Heart left ventricle (tissue), 16 donors: ENCODE measurements around the gene OTOA. TPM values are rescaled to one million over a fixed set of nuclear protein-coding genes. Genes with fewer than 3 reads are reported as not detected.
"Not testable (repeated sequence)": the region's sequence is repeated elsewhere in the genome, so short reads cannot be mapped to it uniquely, and the experiment has no call there.

Source experiments
- ATAC-seq, 4 donors: fragments of 200-7000 bp; cut with Tn5 transposase; one replicate each; pipeline ENCODE4 v1.9.1; 2020 to 2022; ENCODE audit warnings: moderate library complexity in 4 of 4, mild to moderate bottlenecking in 3 of 4, moderate number of reproducible peaks in 1 of 4
- DNase-seq, 5 donors: peaks; one replicate each; pipeline ENCODE4 v3.0.0-alpha.2; 2020
- H3K27ac ChIP-seq, 12 donors: fragments of 200-600 bp; sonication (generic) in 4 of 12; one replicate each; pipeline versions ENCODE4 v1.5.0 to v1.8.0; 2016 to 2022; ENCODE audit warnings: mild to moderate bottlenecking in 2 of 12
- H3K27me3 ChIP-seq, 9 donors: fragments of 200-600 bp; sonication (generic) in 2 of 9; one replicate each; pipeline versions ENCODE4 v1.5.1 to v1.8.0; 2016 to 2022; ENCODE audit warnings: mild to moderate bottlenecking in 3 of 9
- H3K36me3 ChIP-seq, 9 donors: fragments of 200-600 bp; sonication (generic) in 2 of 9; one replicate each; pipeline versions ENCODE4 v1.5.0 to v1.8.0; 2018 to 2022; ENCODE audit warnings: mild to moderate bottlenecking in 2 of 9
- H3K4me1 ChIP-seq, 12 donors: fragments of 200-600 bp; sonication (generic) in 4 of 12; one replicate each; pipeline versions ENCODE4 v1.5.0 to v1.8.0; 2016 to 2022; ENCODE audit warnings: mild to moderate bottlenecking in 3 of 12
- H3K4me3 ChIP-seq, 12 donors: fragments of 200-600 bp; sonication (generic) in 4 of 12; one replicate each; pipeline versions ENCODE4 v1.5.0 to v1.8.0; 2017 to 2022; ENCODE audit warnings: mild to moderate bottlenecking in 9 of 12, moderate library complexity in 4 of 12
- H3K9me3 ChIP-seq, 12 donors: fragments of 200-600 bp; sonication (generic) in 4 of 12; one replicate each; pipeline versions ENCODE4 v1.5.0 to v1.8.0; 2016 to 2022; ENCODE audit warnings: mild to moderate bottlenecking in 1 of 12
- CTCF ChIP-seq, 12 donors: fragments of 200-600 bp; sonication (generic) in 4 of 12; IDR thresholded peaks; one replicate each; pipeline versions ENCODE4 v1.5.0 to v1.8.0; 2018 to 2022; ENCODE audit warnings: antibody characterized with exemption in 12 of 12, mild to moderate bottlenecking in 5 of 12
- POLR2A ChIP-seq, 2 donors: fragments of 450-650 bp; IDR thresholded peaks; one replicate each; pipeline ENCODE4 v1.6.1; 2017; ENCODE audit warnings: antibody characterized with exemption in 2 of 2, mild to moderate bottlenecking in 2 of 2, moderate library complexity in 2 of 2
- WGBS, 4 donors: extraction: QIAGEN DNeasy Blood & Tissue Kit in 2 of 4; methylation state at CpG; one replicate each; pipeline versions ENCODE4 v1.1.5 to v1.1.7; 2013 to 2018; 5-methylcytosine and 5-hydroxymethylcytosine counted together
- intact Hi-C, 10 donors: fragments of 100-400 bp; cut with DNase I; formaldehyde crosslinking; loops; one replicate each; pipeline versions ENCODE4 v1.11.1 to v1.14.2; 2022
- polyA plus RNA-seq, 2 donors: library from polyadenylated mRNA; stranded (reverse); fragments of 200-250 nt; gene quantifications; one replicate each; pipeline ENCODE4 v1.2.3, GENCODE V29; 2013
- total RNA-seq, 9 donors: library from RNA; depleted of rRNA in 2 of 9; stranded (reverse); fragments of >200 nt in 2 of 9; fragmentation: NEBNext Ultra II Directional in 3 of 9; extraction: Animal tissue kit (Norgen Biotek cat#: 25700) in 3 of 9; gene quantifications; one replicate each; pipeline versions ENCODE4 v1.1.0 to v1.2.4, GENCODE V29; 2016 to 2023
- donor health status: ischemic (EF 13 %, LVEDD 7.1; RV severe dilation, severe dysfunction).
- donor health status: healthy with polysubstance abuse.
- donor health status: DM: no; HTN: yes; CAD: no.
- donor health status: DM: no; HTN: no; CAD: no.
- donor health status: ischemic (EF 25% LVEDD 6.9; RV normal size, moderate dysfunction).
- donor health status: ischemic (EF 25% LVEDD 5.7; RV mildly dilated, moderate dysfunction).
- donor health status: healthy.
- donor health status: DM: yes; HTN: yes; CAD: no.
- donor health status: ischemic (EF 35%, LVEDD 5.7; RV mildly dilated, moderate dysfunction).
- donor health status: nonischemic (EF 11% LVEDD 7.7; RV severe dilation, severe dysfunction).
- donor health status: DM: yes; HTN: yes; CAD: no.
- donor health status: PGD.
- donor health status: ischemic (EF 29% LVEDD 5.4; RV normal size, mild dysfunction).
- donor health status: nonischemic (EF 23%, LVEDD 6.1; RV moderate dilation, normal function).

OTOA gene
- total and polyA plus RNA-seq, 11 donors, result 0.03 to 0.41 (median 0.27) TPM; not detected in 7

GRCh38 chr16:21631951-21632575, 31.7 kb upstream of the OTOA start:
- peaks cover 0 to 15% (median under 1%) of the 10 kb centered on the region in 12 donors for H3K4me1 ChIP-seq
- not testable (repeated sequence) for H3K4me3 ChIP-seq, H3K27ac ChIP-seq, DNase-seq, H3K27me3 ChIP-seq, H3K9me3 ChIP-seq, ATAC-seq
- WGBS, 4 donors, result 88 to 95% (median 91%) methylated on average over 5 of the region's 5 CpGs
- peaks cover 0 to 39% (median 21%) of the 10 kb centered on the region in 9 donors for H3K36me3 ChIP-seq
- intact Hi-C loops, result loop anchor here in 1 of 10 donors (5.0 kb wide), 1 partner anchor 40 kb away; no protein-coding TSS in a partner anchor

- no peak overlapping the region for H3K27ac ChIP-seq
- intact Hi-C loops, result loop anchor here in 1 of 10 donors (5.0 kb wide), 1 partner anchor 42 kb away; no protein-coding TSS in a partner anchor
- H3K4me3 ChIP-seq, result no peak overlapping the region
- H3K36me3 ChIP-seq, result peaks cover 0 to 38% (median 10%) of the 10 kb centered on the region in 9 donors
- WGBS, 4 donors, result 92 to 97% (median 96%) methylated on average over 2 to 5 of the region's 5 CpGs
- TF ChIP-seq CTCF (IDR thresholded peaks at IDR 0.05), result no peak
- TF ChIP-seq POLR2A (IDR thresholded peaks at IDR 0.05), result no peak
- H3K9me3 ChIP-seq, result no peaks in the 10 kb centered on the region
- ATAC-seq (no peak), DNase-seq (no peak)
- H3K27me3 ChIP-seq, result no peaks in the 10 kb centered on the region
- H3K4me1 ChIP-seq, result peaks cover 0 to 20% (median 0%) of the 10 kb centered on the region in 12 donors
These were observed 29.6 kb upstream of the OTOA start for GRCh38 chr16:21634216-21634615.

- 93 to 98% (median 95%) methylated on average over 9 of the region's 9 CpGs for WGBS, 4 donors
- not testable (repeated sequence) for H3K27ac ChIP-seq, H3K27me3 ChIP-seq, H3K4me3 ChIP-seq, H3K9me3 ChIP-seq, ATAC-seq, DNase-seq
- Histone ChIP-seq H3K4me1 (peaks cover 0 to 31% (median 0%) of the 10 kb centered on the region in 12 donors), H3K36me3 (peaks cover 0 to 29% (median 5%) of the 10 kb centered on the region in 9 donors)
- intact Hi-C loops, result loop anchor here in 3 of 10 donors (5.0 kb wide), 3 partner anchors 33 to 48 kb away; partner anchors contain the start of gene METTL9 (in 1 of the 3)
These were observed 28.1 kb upstream of the OTOA start for GRCh38 chr16:21635694-21636093.

- Histone ChIP-seq H3K27me3 (no peaks in the 10 kb centered on the region), H3K9me3 (no peaks in the 10 kb centered on the region), H3K36me3 (peaks cover 0 to 25% (median 5%) of the 10 kb centered on the region in 9 donors), H3K4me1 (peaks cover 0 to 28% (median 0%) of the 10 kb centered on the region in 12 donors), H3K27ac (no peak overlapping the region), H3K4me3 (no peak overlapping the region)
- TF ChIP-seq POLR2A (IDR thresholded peaks at IDR 0.05) (no peak), CTCF (IDR thresholded peaks at IDR 0.05) (no peak)
- ATAC-seq (no peak), DNase-seq (no peak)
- WGBS, 4 donors, result 93 to 97% (median 95%) methylated on average over 30 to 37 of the region's 37 CpGs
- intact Hi-C loops, result loop anchor here in 3 of 10 donors (5.0 kb wide), 3 partner anchors 35 to 50 kb away; partner anchors contain the start of gene METTL9 (in 1 of the 3)
These were observed 26.5 kb upstream of the OTOA start for GRCh38 chr16:21637032-21637968.
